ENCODE measurements around the gene SLC22A15.
"Not testable (repeated sequence)": the region's sequence is repeated elsewhere in the genome, so short reads cannot be mapped to it uniquely, and the experiment has no call there.

The SLC22A15 gene

DNA sequence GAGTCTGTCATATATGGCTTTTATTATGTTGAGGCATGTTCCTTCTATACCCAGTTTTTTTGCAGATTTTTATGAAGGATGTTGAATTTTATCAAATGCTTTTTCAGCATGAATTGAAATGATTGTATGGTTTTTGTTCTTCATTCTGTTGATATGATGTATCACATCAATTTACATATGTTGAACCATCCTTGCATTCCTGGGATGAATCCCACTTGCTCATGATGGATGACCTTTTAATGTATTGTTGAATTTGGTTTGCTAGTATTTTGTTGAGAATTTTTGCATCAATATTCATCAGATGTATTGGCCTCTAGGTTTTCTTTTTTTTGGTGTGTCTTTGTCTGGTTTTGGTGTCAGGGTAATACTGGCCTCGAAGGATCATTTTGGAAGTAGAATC is 21.6 kb downstream of the SLC22A15 start:
- H3K4me3 ChIP-seq (ENCODE audit: low read depth, low read length); POLR2A ChIA-PET; H3K27ac ChIP-seq (ENCODE audit: extremely low read depth, low read depth, low read length); H3K9me3 ChIP-seq (ENCODE audit: control insufficient read depth, insufficient read depth, low read depth, low read length); H3K4me1 ChIP-seq (ENCODE audit: control insufficient read depth, insufficient read depth, low read length): not testable (repeated sequence)
- peaks cover 4 to 33% of the 10 kb centered on the region in 2 experiments; a peak in 2 of 3 replicates for H3K36me3 ChIP-seq (ENCODE audit: control insufficient read depth in 2 of 2, insufficient read depth in 1 of 2, low read length in 2 of 2)
- CTCF ChIA-PET: interaction anchor here (1.4 to 1.7 kb wide), 4 partner anchors 10 to 23 kb away, joined by 3 to 4 read pairs (median 4); no protein-coding TSS in a partner anchor
- peak; percentile 62 for TF ChIP-seq SETDB1 (IDR thresholded peaks at IDR 0.05; ENCODE audit: insufficient read length, low read length)

DNA sequence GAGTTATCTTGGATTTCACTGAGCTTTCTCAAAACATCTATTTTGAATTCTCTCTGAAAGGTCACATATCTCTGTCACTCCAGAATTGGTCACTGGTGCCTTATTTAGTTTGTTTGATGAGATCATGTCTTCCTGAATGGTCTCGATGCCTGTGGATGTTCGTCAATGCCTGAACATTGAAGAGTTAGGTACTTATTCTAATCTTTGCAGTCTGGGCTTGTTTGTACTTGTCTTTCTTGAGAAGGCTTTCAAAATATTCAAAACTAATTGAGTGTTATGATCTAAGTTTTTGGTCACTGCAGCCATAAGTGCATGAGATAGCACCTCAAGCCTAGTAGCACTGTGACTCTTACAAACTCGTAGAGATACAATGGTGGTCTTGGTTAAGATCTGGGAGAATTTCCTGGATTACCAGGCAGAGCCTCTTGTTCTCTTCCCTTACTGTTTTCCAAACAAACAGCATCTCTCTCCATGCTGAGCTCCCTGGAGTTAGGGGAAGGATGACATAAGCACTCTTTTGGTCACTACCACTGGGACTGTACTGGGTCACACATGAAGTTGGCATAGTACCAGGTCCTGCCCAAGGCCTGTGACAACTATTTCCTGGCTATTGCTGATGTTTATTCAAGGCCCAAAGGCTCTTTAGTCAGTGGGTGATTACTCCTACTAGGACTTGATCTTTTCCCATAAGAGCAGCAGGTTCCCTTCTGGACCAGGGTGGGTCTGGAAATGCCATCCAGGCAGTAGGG is 25.6 kb downstream of the SLC22A15 start:
- Histone ChIP-seq H3K9me3 (ENCODE audit: control insufficient read depth, insufficient read depth, low read depth, low read length) (no peaks in the 10 kb centered on the region; the same call in 1 of the 2 replicates), H3K4me3 (ENCODE audit: low read depth, low read length) (no peak overlapping the region), H3K27ac (ENCODE audit: extremely low read depth, low read depth, low read length) (no peak overlapping the region), H3K36me3 (ENCODE audit: control insufficient read depth in 2 of 2, insufficient read depth in 1 of 2, low read length in 2 of 2) (peaks cover 0 to 18% of the 10 kb centered on the region in 2 experiments; a peak in 1 of 3 replicates), H3K4me1 (ENCODE audit: control insufficient read depth, insufficient read depth, low read length) (no peaks in the 10 kb centered on the region)
- ChIA-PET CTCF (no interaction called here), POLR2A (no interaction called here)
- TF ChIP-seq EGR2 (tag by site-specific recombination; IDR thresholded peaks at IDR 0.05; ENCODE audit: low read depth) (no peak), OSR2 (tag by site-specific recombination; IDR thresholded peaks at IDR 0.05) (no peak), ZIC2 (tag by site-specific recombination; IDR thresholded peaks at IDR 0.05) (peak; percentile 86), ZNF529 (tag by site-specific recombination; IDR thresholded peaks at IDR 0.05; ENCODE audit: insufficient replicate concordance) (no peak), ZBTB21 (tag by site-specific recombination; IDR thresholded peaks at IDR 0.05) (0 out of 2 replicates have a peak, but pooled peaks have one; percentile 19), ZNF629 (tag by site-specific recombination; IDR thresholded peaks at IDR 0.05) (peak; percentile 29; the same call in 1 of the 2 replicates)
- TF ChIP-seq, protein P1, sequence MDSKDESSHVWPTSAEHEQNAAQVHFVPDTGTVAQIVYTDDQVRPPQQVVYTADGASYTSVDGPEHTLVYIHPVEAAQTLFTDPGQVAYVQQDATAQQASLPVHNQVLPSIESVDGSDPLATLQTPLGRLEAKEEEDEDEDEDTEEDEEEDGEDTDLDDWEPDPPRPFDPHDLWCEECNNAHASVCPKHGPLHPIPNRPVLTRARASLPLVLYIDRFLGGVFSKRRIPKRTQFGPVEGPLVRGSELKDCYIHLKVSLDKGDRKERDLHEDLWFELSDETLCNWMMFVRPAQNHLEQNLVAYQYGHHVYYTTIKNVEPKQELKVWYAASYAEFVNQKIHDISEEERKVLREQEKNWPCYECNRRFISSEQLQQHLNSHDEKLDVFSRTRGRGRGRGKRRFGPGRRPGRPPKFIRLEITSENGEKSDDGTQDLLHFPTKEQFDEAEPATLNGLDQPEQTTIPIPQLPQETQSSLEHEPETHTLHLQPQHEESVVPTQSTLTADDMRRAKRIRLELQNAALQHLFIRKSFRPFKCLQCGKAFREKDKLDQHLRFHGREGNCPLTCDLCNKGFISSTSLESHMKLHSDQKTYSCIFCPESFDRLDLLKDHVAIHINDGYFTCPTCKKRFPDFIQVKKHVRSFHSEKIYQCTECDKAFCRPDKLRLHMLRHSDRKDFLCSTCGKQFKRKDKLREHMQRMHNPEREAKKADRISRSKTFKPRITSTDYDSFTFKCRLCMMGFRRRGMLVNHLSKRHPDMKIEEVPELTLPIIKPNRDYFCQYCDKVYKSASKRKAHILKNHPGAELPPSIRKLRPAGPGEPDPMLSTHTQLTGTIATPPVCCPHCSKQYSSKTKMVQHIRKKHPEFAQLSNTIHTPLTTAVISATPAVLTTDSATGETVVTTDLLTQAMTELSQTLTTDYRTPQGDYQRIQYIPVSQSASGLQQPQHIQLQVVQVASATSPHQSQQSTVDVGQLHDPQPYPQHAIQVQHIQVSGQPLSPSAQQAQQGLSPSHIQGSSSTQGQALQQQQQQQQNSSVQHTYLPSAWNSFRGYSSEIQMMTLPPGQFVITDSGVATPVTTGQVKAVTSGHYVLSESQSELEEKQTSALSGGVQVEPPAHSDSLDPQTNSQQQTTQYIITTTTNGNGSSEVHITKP (tag by site-specific recombination; IDR thresholded peaks at IDR 0.05): peak; percentile 76

GRCh38 chr1:116002781-116003420 is 26.6 kb downstream of the SLC22A15 start:
- CTCF ChIA-PET: interaction anchor here (1.4 kb wide), 1 partner anchor 22 kb away, joined by 7 read pairs; no protein-coding TSS in a partner anchor
- TF ChIP-seq ZBTB7A (tag by site-specific recombination; IDR thresholded peaks at IDR 0.05; ENCODE audit: low read depth): no peak
- H3K4me1 ChIP-seq (ENCODE audit: control insufficient read depth, insufficient read depth, low read length): no peaks in the 10 kb centered on the region
- POLR2A ChIA-PET: no interaction called here
- no peaks in the 10 kb centered on the region; the same call in 1 of the 2 replicates for H3K9me3 ChIP-seq (ENCODE audit: control insufficient read depth, insufficient read depth, low read depth, low read length)
- H3K4me3 ChIP-seq (ENCODE audit: low read depth, low read length): no peak overlapping the region
- H3K27ac ChIP-seq (ENCODE audit: extremely low read depth, low read depth, low read length): no peak overlapping the region
- peaks cover 0 to 15% of the 10 kb centered on the region in 2 experiments; a peak in 1 of 3 replicates for H3K36me3 ChIP-seq (ENCODE audit: control insufficient read depth in 2 of 2, insufficient read depth in 1 of 2, low read length in 2 of 2)

DNA sequence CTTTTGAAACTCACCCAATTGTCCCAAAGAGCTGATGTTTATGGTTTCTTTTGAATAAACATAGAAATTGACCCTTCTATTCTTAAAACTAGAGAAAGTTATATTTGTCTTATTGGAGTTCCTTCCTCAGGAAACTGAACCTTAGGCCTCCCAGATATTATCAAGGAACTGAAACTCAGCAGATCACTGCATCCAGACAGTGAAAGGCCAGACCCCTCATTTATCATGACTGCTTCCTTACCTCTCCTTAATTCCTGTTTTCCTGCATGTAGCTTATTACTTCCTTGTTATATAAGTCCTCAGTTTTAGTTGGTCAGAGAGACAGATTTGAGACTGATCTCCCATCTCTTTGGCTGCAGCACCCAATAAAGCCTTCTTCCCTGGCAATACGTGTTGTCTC is 27.5 kb downstream of the SLC22A15 start:
- H3K9me3 ChIP-seq (ENCODE audit: control insufficient read depth, insufficient read depth, low read depth, low read length): no peaks in the 10 kb centered on the region; the same call in 1 of the 2 replicates
- TF ChIP-seq ZNF623 (tag by site-specific recombination; IDR thresholded peaks at IDR 0.05) (no peak), ZNF426 (tag by site-specific recombination; IDR thresholded peaks at IDR 0.05) (no peak), ZNF24 (tag by site-specific recombination; IDR thresholded peaks at IDR 0.05) (no peak), ZBTB44 (tag by site-specific recombination; IDR thresholded peaks at IDR 0.05) (no peak), SP7 (tag by site-specific recombination; IDR thresholded peaks at IDR 0.05) (no peak), ZNF133 (tag by site-specific recombination; IDR thresholded peaks at IDR 0.05) (no peak), ZIC2 (tag by site-specific recombination; IDR thresholded peaks at IDR 0.05) (no peak), ZBTB17 (tag by site-specific recombination; IDR thresholded peaks at IDR 0.05) (no peak)
- TF ChIP-seq, protein P2, sequence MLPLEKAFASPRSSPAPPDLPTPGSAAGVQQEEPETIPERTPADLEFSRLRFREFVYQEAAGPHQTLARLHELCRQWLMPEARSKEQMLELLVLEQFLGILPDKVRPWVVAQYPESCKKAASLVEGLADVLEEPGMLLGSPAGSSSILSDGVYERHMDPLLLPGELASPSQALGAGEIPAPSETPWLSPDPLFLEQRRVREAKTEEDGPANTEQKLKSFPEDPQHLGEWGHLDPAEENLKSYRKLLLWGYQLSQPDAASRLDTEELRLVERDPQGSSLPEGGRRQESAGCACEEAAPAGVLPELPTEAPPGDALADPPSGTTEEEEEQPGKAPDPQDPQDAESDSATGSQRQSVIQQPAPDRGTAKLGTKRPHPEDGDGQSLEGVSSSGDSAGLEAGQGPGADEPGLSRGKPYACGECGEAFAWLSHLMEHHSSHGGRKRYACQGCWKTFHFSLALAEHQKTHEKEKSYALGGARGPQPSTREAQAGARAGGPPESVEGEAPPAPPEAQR (tag by site-specific recombination; IDR thresholded peaks at IDR 0.05): no peak
- H3K4me1 ChIP-seq (ENCODE audit: control insufficient read depth, insufficient read depth, low read length): no peaks in the 10 kb centered on the region
- no peak overlapping the region for H3K27ac ChIP-seq (ENCODE audit: extremely low read depth, low read depth, low read length)
- H3K36me3 ChIP-seq (ENCODE audit: control insufficient read depth in 2 of 2, insufficient read depth in 1 of 2, low read length in 2 of 2): peaks cover 0 to 15% of the 10 kb centered on the region in 2 experiments; a peak in 1 of 3 replicates
- CTCF ChIA-PET: interaction anchor here (1.4 kb wide), 1 partner anchor 23 kb away, joined by 7 read pairs; no protein-coding TSS in a partner anchor
- no peak overlapping the region for H3K4me3 ChIP-seq (ENCODE audit: low read depth, low read length)
- POLR2A ChIA-PET: no interaction called here
